SK-N-SH treated with all-trans-retinoic acid at 6 μM for 48 hours (cell line): Measurements from ENCODE around the gene SH3PXD2A.

ENCODE experiments used
- ATAC-seq: fragments of 200-7000 bp; cut with Tn5 transposase; 3 replicates; pipeline ENCODE4 v1.9.1; 2020; ENCODE audit warnings: mild to moderate bottlenecking, moderate library complexity
- ARNTL ChIP-seq: fragments of 450-650 bp; formaldehyde crosslinking; IDR thresholded peaks from 2 replicates; pipeline ENCODE4 v1.5.0; 2020; ENCODE audit warnings: low read depth, mild to moderate bottlenecking, moderate library complexity, borderline replicate concordance
- BACH2 ChIP-seq: fragments of 250-450 bp; sonication (Bioruptor Pico); IDR thresholded peaks from 2 replicates; pipeline ENCODE4 v1.9.0; 2021; ENCODE audit warnings: mild to moderate bottlenecking, borderline replicate concordance
- CSDC2 ChIP-seq: fragments of 250-450 bp; sonication (Bioruptor Pico); IDR thresholded peaks from 2 replicates; pipeline ENCODE4 v1.5.0; 2020; ENCODE audit warnings: mild to moderate bottlenecking, moderate library complexity
- ESRRG ChIP-seq: fragments of 250-450 bp; sonication (Bioruptor Pico); IDR thresholded peaks from 2 replicates; pipeline ENCODE4 v1.6.1; 2021; ENCODE audit warnings: mild to moderate bottlenecking
- GLIS3 ChIP-seq: fragments of 250-450 bp; sonication (Bioruptor Pico); IDR thresholded peaks from 2 replicates; pipeline ENCODE4 v1.5.0; 2020; ENCODE audit warnings: mild to moderate bottlenecking, moderate library complexity
- ISL1 ChIP-seq: fragments of 250-450 bp; sonication (Bioruptor Pico); IDR thresholded peaks from 2 replicates; pipeline ENCODE4 v2.1.2; 2022; ENCODE audit warnings: mild to moderate bottlenecking, moderate library complexity
- OSR1 ChIP-seq: fragments of 250-450 bp; sonication (Bioruptor Pico); IDR thresholded peaks from 2 replicates; pipeline ENCODE4 v1.8.0; 2022; ENCODE audit warnings: moderate library complexity, mild to moderate bottlenecking, inconsistent platforms
- PPARA ChIP-seq: fragments of 250-450 bp; sonication (Bioruptor Pico); IDR thresholded peaks from 2 replicates; pipeline ENCODE4 v1.5.0; 2020; ENCODE audit warnings: mild to moderate bottlenecking, borderline replicate concordance
- RARB ChIP-seq: fragments of 250-450 bp; sonication (Bioruptor Pico); IDR thresholded peaks from 2 replicates; pipeline ENCODE4 v1.8.0; 2021; ENCODE audit warnings: mild to moderate bottlenecking, moderate library complexity
- SNAI2 ChIP-seq: fragments of 250-450 bp; sonication (Bioruptor Pico); IDR thresholded peaks from 2 replicates; pipeline ENCODE4 v1.5.0; 2020; ENCODE audit warnings: mild to moderate bottlenecking, moderate library complexity
- TCF4 ChIP-seq: fragments of 250-450 bp; sonication (Bioruptor Pico); IDR thresholded peaks from 2 replicates; pipeline ENCODE4 v1.8.0; 2021; ENCODE audit warnings: mild to moderate bottlenecking, moderate library complexity, borderline replicate concordance
- TOX ChIP-seq: fragments of 250-450 bp; sonication (Bioruptor Pico); IDR thresholded peaks from 2 replicates; pipeline ENCODE4 v1.8.0; 2021; ENCODE audit warnings: mild to moderate bottlenecking, moderate library complexity, borderline replicate concordance
- ZC3H10 ChIP-seq: fragments of 250-450 bp; sonication (Bioruptor Pico); IDR thresholded peaks from 2 replicates; pipeline ENCODE4 v1.5.1; 2021; ENCODE audit warnings: mild to moderate bottlenecking, moderate library complexity
- ZFP3 ChIP-seq: fragments of 250-450 bp; sonication (Bioruptor Pico); IDR thresholded peaks from 2 replicates; pipeline ENCODE4 v1.5.0; 2020; ENCODE audit warnings: mild to moderate bottlenecking, moderate library complexity
- ZFP30 ChIP-seq: fragments of 450-650 bp; formaldehyde crosslinking; IDR thresholded peaks from 2 replicates; pipeline ENCODE4 v1.5.0; 2022; ENCODE audit warnings: mild to moderate bottlenecking, moderate library complexity
- ZNF565 ChIP-seq: fragments of 450-650 bp; formaldehyde crosslinking; conservative IDR thresholded peaks from 2 replicates; pipeline ENCODE4 v1.5.0; 2020; ENCODE audit warnings: low read depth, mild to moderate bottlenecking, moderate library complexity
- ZNF8 ChIP-seq: fragments of 450-650 bp; formaldehyde crosslinking; IDR thresholded peaks from 2 replicates; pipeline ENCODE4 v1.5.0; 2020; ENCODE audit warnings: mild to moderate bottlenecking, moderate library complexity
- TF ChIP-seq, protein P1 (sequence below): fragments of 250-450 bp; sonication (Bioruptor Pico); IDR thresholded peaks from 2 replicates; pipeline ENCODE4 v1.8.0; 2020; ENCODE audit warnings: mild to moderate bottlenecking, moderate library complexity, borderline replicate concordance
- TF ChIP-seq, protein P2 (sequence below): fragments of 250-450 bp; sonication (Bioruptor Pico); IDR thresholded peaks from 2 replicates; pipeline ENCODE4 v1.5.0; 2020; ENCODE audit warnings: mild to moderate bottlenecking, moderate library complexity
- TF ChIP-seq, protein P3 (sequence below): fragments of 250-450 bp; sonication (Bioruptor Pico); IDR thresholded peaks from 2 replicates; pipeline ENCODE4 v1.5.1; 2021; ENCODE audit warnings: mild to moderate bottlenecking, moderate library complexity
- TF ChIP-seq, protein P4 (sequence below): fragments of 250-450 bp; sonication (Bioruptor Pico); IDR thresholded peaks from 2 replicates; pipeline ENCODE4 v1.8.0; 2021; ENCODE audit warnings: low read depth, mild to moderate bottlenecking, moderate library complexity, borderline replicate concordance
- TF ChIP-seq, protein P5 (sequence below): fragments of 250-450 bp; sonication (Bioruptor Pico); IDR thresholded peaks from 2 replicates; pipeline ENCODE4 v1.5.1; 2020; ENCODE audit warnings: low read depth, mild to moderate bottlenecking, moderate library complexity

The SH3PXD2A gene

DNA sequence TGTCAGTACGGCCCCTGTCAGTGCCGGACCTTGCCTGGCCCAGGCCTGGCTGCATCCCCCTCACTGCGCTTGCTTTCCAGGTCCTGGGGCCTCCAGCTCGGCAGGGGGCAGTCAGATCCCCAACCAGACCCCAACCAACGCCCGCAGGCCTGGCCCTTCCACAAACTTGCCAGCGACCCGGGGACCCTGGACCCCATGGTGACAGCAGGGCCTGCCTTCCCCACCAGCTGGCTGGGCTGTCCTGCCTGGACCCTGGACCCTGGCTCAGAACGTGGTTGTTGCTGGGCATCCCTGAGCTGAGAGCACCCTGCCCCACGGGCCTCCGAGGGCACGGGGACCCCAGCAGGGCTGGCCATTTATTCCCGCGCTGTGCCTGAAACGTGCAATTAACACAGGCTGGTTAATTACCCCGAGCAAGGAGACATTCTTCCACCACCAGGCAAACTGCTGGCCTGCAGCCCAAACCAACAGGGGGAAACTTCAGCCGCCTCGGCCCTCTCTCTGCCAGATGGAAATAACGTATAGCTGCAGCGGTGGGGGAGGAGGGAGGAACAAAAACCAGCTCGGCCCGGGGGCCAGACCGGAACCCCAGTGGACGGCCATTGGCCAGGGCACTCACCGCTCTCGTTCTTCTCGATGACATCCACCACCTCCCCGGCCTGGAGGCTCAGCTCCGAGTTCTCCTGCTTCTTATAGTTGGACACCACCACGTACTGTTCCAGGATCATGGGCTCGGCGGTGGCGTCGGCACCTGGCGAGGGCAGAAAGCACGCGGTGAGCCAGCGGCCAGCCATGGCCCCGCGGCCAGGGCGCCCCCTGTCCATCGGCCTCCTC is 194.8 kb downstream of the SH3PXD2A start:
- ATAC-seq = peak; percentile 25; the same call in 2 of the 3 replicates
- TF ChIP-seq, protein P1, sequence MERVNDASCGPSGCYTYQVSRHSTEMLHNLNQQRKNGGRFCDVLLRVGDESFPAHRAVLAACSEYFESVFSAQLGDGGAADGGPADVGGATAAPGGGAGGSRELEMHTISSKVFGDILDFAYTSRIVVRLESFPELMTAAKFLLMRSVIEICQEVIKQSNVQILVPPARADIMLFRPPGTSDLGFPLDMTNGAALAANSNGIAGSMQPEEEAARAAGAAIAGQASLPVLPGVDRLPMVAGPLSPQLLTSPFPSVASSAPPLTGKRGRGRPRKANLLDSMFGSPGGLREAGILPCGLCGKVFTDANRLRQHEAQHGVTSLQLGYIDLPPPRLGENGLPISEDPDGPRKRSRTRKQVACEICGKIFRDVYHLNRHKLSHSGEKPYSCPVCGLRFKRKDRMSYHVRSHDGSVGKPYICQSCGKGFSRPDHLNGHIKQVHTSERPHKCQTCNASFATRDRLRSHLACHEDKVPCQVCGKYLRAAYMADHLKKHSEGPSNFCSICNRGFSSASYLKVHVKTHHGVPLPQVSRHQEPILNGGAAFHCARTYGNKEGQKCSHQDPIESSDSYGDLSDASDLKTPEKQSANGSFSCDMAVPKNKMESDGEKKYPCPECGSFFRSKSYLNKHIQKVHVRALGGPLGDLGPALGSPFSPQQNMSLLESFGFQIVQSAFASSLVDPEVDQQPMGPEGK = no peak
- no peak for TF ChIP-seq ZNF565 (CRISPR knock-in tag)
- no peak for TF ChIP-seq CSDC2 (CRISPR knock-in tag)
- no peak for TF ChIP-seq TCF4 (CRISPR knock-in tag)
- TF ChIP-seq, protein P2, sequence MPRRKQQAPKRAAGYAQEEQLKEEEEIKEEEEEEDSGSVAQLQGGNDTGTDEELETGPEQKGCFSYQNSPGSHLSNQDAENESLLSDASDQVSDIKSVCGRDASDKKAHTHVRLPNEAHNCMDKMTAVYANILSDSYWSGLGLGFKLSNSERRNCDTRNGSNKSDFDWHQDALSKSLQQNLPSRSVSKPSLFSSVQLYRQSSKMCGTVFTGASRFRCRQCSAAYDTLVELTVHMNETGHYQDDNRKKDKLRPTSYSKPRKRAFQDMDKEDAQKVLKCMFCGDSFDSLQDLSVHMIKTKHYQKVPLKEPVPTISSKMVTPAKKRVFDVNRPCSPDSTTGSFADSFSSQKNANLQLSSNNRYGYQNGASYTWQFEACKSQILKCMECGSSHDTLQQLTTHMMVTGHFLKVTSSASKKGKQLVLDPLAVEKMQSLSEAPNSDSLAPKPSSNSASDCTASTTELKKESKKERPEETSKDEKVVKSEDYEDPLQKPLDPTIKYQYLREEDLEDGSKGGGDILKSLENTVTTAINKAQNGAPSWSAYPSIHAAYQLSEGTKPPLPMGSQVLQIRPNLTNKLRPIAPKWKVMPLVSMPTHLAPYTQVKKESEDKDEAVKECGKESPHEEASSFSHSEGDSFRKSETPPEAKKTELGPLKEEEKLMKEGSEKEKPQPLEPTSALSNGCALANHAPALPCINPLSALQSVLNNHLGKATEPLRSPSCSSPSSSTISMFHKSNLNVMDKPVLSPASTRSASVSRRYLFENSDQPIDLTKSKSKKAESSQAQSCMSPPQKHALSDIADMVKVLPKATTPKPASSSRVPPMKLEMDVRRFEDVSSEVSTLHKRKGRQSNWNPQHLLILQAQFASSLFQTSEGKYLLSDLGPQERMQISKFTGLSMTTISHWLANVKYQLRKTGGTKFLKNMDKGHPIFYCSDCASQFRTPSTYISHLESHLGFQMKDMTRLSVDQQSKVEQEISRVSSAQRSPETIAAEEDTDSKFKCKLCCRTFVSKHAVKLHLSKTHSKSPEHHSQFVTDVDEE (CRISPR knock-in tag) = no peak
- TF ChIP-seq ESRRG (CRISPR knock-in tag) = no peak
- TF ChIP-seq ZFP30 (CRISPR knock-in tag) = no peak
- no peak for TF ChIP-seq RARB (CRISPR knock-in tag)
- no peak for TF ChIP-seq PPARA (CRISPR knock-in tag)
- TF ChIP-seq ISL1 (CRISPR knock-in tag) = no peak
- TF ChIP-seq, protein P3, sequence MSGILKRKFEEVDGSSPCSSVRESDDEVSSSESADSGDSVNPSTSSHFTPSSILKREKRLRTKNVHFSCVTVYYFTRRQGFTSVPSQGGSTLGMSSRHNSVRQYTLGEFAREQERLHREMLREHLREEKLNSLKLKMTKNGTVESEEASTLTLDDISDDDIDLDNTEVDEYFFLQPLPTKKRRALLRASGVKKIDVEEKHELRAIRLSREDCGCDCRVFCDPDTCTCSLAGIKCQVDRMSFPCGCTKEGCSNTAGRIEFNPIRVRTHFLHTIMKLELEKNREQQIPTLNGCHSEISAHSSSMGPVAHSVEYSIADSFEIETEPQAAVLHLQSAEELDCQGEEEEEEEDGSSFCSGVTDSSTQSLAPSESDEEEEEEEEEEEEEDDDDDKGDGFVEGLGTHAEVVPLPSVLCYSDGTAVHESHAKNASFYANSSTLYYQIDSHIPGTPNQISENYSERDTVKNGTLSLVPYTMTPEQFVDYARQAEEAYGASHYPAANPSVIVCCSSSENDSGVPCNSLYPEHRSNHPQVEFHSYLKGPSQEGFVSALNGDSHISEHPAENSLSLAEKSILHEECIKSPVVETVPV = no peak
- no peak for TF ChIP-seq GLIS3 (CRISPR knock-in tag)
- no peak for TF ChIP-seq BACH2
- TF ChIP-seq TOX (CRISPR knock-in tag) = no peak
- no peak for TF ChIP-seq ZNF8 (CRISPR knock-in tag)
- TF ChIP-seq SNAI2 (CRISPR knock-in tag) = no peak
- TF ChIP-seq, protein P4, sequence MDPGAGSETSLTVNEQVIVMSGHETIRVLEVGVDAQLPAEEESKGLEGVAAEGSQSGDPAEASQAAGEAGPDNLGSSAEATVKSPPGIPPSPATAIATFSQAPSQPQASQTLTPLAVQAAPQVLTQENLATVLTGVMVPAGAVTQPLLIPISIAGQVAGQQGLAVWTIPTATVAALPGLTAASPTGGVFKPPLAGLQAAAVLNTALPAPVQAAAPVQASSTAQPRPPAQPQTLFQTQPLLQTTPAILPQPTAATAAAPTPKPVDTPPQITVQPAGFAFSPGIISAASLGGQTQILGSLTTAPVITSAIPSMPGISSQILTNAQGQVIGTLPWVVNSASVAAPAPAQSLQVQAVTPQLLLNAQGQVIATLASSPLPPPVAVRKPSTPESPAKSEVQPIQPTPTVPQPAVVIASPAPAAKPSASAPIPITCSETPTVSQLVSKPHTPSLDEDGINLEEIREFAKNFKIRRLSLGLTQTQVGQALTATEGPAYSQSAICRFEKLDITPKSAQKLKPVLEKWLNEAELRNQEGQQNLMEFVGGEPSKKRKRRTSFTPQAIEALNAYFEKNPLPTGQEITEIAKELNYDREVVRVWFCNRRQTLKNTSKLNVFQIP (CRISPR knock-in tag) = no peak
- TF ChIP-seq ARNTL = no peak
- no peak for TF ChIP-seq ZC3H10
- TF ChIP-seq ZFP3 (CRISPR knock-in tag) = no peak

DNA sequence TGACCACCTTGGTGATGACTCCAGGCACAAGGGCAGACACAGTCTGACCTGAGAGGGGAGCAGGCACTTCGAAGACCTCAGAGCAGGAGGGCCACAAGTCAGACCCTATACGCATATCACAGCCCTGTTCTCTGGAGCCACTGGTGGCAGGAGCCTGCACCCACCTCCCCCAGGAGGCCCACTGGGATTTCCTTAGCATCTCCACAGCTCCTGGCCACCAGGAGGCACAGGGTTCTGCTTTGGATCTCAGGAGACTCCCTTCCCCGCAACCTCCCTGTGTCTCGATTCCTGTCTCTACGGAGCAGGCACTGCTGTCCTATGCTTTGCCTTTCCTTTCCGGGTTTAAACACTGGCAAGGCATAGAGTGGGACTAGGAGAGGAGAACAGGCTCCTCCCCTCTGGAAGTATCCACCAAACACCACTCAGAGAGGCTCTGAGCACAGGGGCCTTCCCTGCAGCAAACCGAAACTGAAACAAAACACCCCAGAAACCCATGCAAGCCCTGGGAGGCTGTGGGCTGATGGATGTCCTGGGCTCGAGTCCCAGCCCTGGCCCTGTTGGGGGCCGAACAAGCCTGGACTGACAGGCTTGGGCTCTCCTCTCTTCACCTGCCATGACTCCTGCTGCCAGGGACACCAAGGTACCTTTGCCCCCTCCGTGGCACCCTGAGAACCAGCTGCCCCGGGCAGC is 195.6 kb downstream of the SH3PXD2A start:
- ATAC-seq = peak; percentile 91
- no peak for TF ChIP-seq BACH2
- TF ChIP-seq ZNF565 (CRISPR knock-in tag) = no peak
- TF ChIP-seq ZFP30 (CRISPR knock-in tag) = no peak
- TF ChIP-seq, protein P2 (CRISPR knock-in tag) = no peak
- TF ChIP-seq OSR1 (CRISPR knock-in tag) = no peak
- TF ChIP-seq, protein P5, sequence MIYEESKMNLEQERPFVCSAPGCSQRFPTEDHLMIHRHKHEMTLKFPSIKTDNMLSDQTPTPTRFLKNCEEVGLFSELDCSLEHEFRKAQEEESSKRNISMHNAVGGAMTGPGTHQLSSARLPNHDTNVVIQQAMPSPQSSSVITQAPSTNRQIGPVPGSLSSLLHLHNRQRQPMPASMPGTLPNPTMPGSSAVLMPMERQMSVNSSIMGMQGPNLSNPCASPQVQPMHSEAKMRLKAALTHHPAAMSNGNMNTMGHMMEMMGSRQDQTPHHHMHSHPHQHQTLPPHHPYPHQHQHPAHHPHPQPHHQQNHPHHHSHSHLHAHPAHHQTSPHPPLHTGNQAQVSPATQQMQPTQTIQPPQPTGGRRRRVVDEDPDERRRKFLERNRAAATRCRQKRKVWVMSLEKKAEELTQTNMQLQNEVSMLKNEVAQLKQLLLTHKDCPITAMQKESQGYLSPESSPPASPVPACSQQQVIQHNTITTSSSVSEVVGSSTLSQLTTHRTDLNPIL (CRISPR knock-in tag) = no peak
- TF ChIP-seq CSDC2 (CRISPR knock-in tag) = no peak
